MM.1S (cell line): ENCODE measurements around the gene USP49.

Experiments used
- CTCF ChIP-seq: fragments of 300-600 bp; sonication (generic); IDR thresholded peaks from 2 replicates; pipeline ENCODE4 v1.5.1; 2016; ENCODE audit warnings: antibody characterized with exemption, low read length, mixed read lengths
- EZH2 ChIP-seq: fragments of 300-600 bp; sonication (generic); optimal IDR thresholded peaks from 2 replicates; pipeline ENCODE3; 2017; ENCODE audit warnings: low read depth, mild to moderate bottlenecking, antibody characterized with exemption, low read length, mixed read lengths
- EZH2phosphoT487 ChIP-seq: fragments of 300-600 bp; sonication (generic); IDR thresholded peaks from 2 replicates; pipeline ENCODE4 v1.6.1; 2018; ENCODE audit warnings: antibody characterized with exemption, low read length

GRCh38 chr6:41813469-41813868, 81.7 kb downstream of the USP49 start:
- TF ChIP-seq EZH2 (no peak), CTCF (no peak), EZH2phosphoT487 (no peak)
